Osteoblast (primary cell): ENCODE results near the gene SURF2. TPM values are rescaled to one million over a fixed set of nuclear protein-coding genes. Genes with fewer than 3 reads are reported as not detected.
A peak's percentile ranks its signal among the peaks of the same experiment; 100 is the strongest.

ENCODE experiments used
- DNase-seq: peaks from one replicate; pipeline ENCODE4 v3.0.0; 2011; ENCODE audit warnings: low spot score, mixed read lengths; ENCODE audit not compliant: insufficient read length; ENCODE audit errors: missing footprints
- H2AFZ ChIP-seq: 2 replicates; pipeline ENCODE4 v1.6.0; 2011; ENCODE audit warnings: mild to moderate bottlenecking, low read length
- H3K27ac ChIP-seq: 2 replicates; pipeline ENCODE4 v1.5.1; 2011; ENCODE audit warnings: mild to moderate bottlenecking, low read depth, low read length, moderate library complexity
- H3K27me3 ChIP-seq: 2 replicates; pipeline ENCODE4 v1.6.0; 2012; ENCODE audit warnings: mild to moderate bottlenecking, control low read depth, inconsistent platforms, low read length, moderate library complexity; ENCODE audit not compliant: insufficient read depth
- H3K36me3 ChIP-seq: 2 replicates; pipeline ENCODE4 v1.5.1; 2011; ENCODE audit warnings: mild to moderate bottlenecking, low read length, control low read depth, moderate library complexity; ENCODE audit not compliant: insufficient read depth
- H3K4me1 ChIP-seq: 2 replicates; pipeline ENCODE4 v1.5.1; 2011; ENCODE audit warnings: mild to moderate bottlenecking, low read length, control low read depth, moderate library complexity; ENCODE audit not compliant: insufficient read depth
- H3K4me2 ChIP-seq: 2 replicates; pipeline ENCODE4 v1.6.0; 2011; ENCODE audit warnings: mild to moderate bottlenecking, low read length; ENCODE audit not compliant: insufficient read depth
- H3K4me3 ChIP-seq: fragments of 200-600 bp; sonication (generic); 3 replicates; pipeline ENCODE4 v1.5.1; 2012; ENCODE audit warnings: mild to moderate bottlenecking, low read length, inconsistent platforms; ENCODE audit not compliant: insufficient read depth
- H3K79me2 ChIP-seq: 2 replicates; pipeline ENCODE4 v1.6.0; 2012; ENCODE audit warnings: mild to moderate bottlenecking, low read length, control low read depth, inconsistent platforms; ENCODE audit not compliant: insufficient read depth
- H3K9me3 ChIP-seq: 2 replicates; pipeline ENCODE4 v1.5.1; 2011; ENCODE audit warnings: low read depth, low read length, control low read depth
- H4K20me1 ChIP-seq: 2 replicates; pipeline ENCODE4 v1.6.0; 2012; ENCODE audit warnings: mild to moderate bottlenecking, low read length, control low read depth; ENCODE audit not compliant: insufficient read depth
- CTCF ChIP-seq: IDR thresholded peaks from 2 replicates; pipeline ENCODE4 v1.5.1; 2011; ENCODE audit warnings: mild to moderate bottlenecking, low read depth, low read length, moderate library complexity; ENCODE audit errors: extremely low read depth
- total RNA-seq: library from RNA; depleted of rRNA; stranded (reverse); fragments of >200 nt; gene quantifications from 2 replicates; pipeline ENCODE4 v1.2.3, GENCODE V29; 2012

SURF2 gene
- total RNA-seq, 1 donor: 15.2 TPM

- H3K4me2 ChIP-seq: no peak overlapping the region
- TF ChIP-seq CTCF: no peak
- no peak overlapping the region for H3K4me3 ChIP-seq
- no peak overlapping the region for H3K27ac ChIP-seq
- no peaks in the 10 kb centered on the region for H3K9me3 ChIP-seq
- no peaks in the 10 kb centered on the region for H3K4me1 ChIP-seq
- no peaks in the 10 kb centered on the region for H3K79me2 ChIP-seq
- no peak overlapping the region for H2AFZ ChIP-seq
- H3K36me3 ChIP-seq: no peaks in the 10 kb centered on the region
- H4K20me1 ChIP-seq: no peaks in the 10 kb centered on the region
- peaks cover 30% of the 10 kb centered on the region for H3K27me3 ChIP-seq
- peak; percentile 81 for DNase-seq
Measured at GRCh38 chr9:133397895-133398294, 41.5 kb downstream of the SURF2 start.

- Histone ChIP-seq H3K36me3 (peaks cover 5% of the 10 kb centered on the region), H3K4me1 (peaks cover 1% of the 10 kb centered on the region), H4K20me1 (peaks cover 7% of the 10 kb centered on the region), H3K9me3 (no peaks in the 10 kb centered on the region), H3K27ac (no peak overlapping the region), H3K27me3 (peaks cover 15% of the 10 kb centered on the region), H3K4me3 (no peak overlapping the region), H3K4me2 (no peak overlapping the region), H2AFZ (no peak overlapping the region), H3K79me2 (no peaks in the 10 kb centered on the region)
- TF ChIP-seq CTCF: no peak
- peak; percentile 14 for DNase-seq
Measured at GRCh38 chr9:133400292-133400691, 43.9 kb downstream of the SURF2 start.

GRCh38 chr9:133401588-133401987, 45.2 kb downstream of the SURF2 start:
- Histone ChIP-seq H3K4me1 (peaks cover 10% of the 10 kb centered on the region), H3K79me2 (no peaks in the 10 kb centered on the region), H2AFZ (no peak overlapping the region), H4K20me1 (peaks cover 9% of the 10 kb centered on the region), H3K27ac (no peak overlapping the region), H3K4me2 (no peak overlapping the region), H3K36me3 (peaks cover 5% of the 10 kb centered on the region), H3K9me3 (no peaks in the 10 kb centered on the region), H3K27me3 (peaks cover 9% of the 10 kb centered on the region), H3K4me3 (no peak overlapping the region)
- no peak for TF ChIP-seq CTCF
- peak; percentile 61 for DNase-seq

- H3K27me3 ChIP-seq: peaks cover 6% of the 10 kb centered on the region
- no peak overlapping the region for H3K27ac ChIP-seq
- no peak overlapping the region for H3K4me2 ChIP-seq
- peak; percentile 18 for DNase-seq
- H3K9me3 ChIP-seq: no peaks in the 10 kb centered on the region
- H4K20me1 ChIP-seq: peaks cover 11% of the 10 kb centered on the region
- H3K4me1 ChIP-seq: peaks cover 10% of the 10 kb centered on the region
- no peaks in the 10 kb centered on the region for H3K79me2 ChIP-seq
- H3K36me3 ChIP-seq: peaks cover 8% of the 10 kb centered on the region
- no peak overlapping the region for H2AFZ ChIP-seq
- TF ChIP-seq CTCF: no peak
- no peak overlapping the region for H3K4me3 ChIP-seq
Measured at GRCh38 chr9:133402689-133403088, 46.3 kb downstream of the SURF2 start.
